GM12878 (cell line): ENCODE data around the gene TSEN54. TPM values are rescaled to one million over a fixed set of nuclear protein-coding genes. Genes with fewer than 3 reads are reported as not detected.

Experiments
- ATAC-seq: fragments of 200-7000 bp; cut with Tn5 transposase; 3 replicates; pipeline ENCODE4 v1.9.1; 2020; ENCODE audit warnings: mild to moderate bottlenecking, moderate library complexity
- BruUV-seq: library from RNA; stranded (reverse); fragments of 400-500 nt; replicated peaks from 2 replicates; lab custom pipeline; 2021; lab: Mats Ljungman, UMichigan
- CTCF ChIA-PET: fragments of 300-600 bp; sonication (Branson Sonifier 250); formaldehyde crosslinking; extraction: SDS; loops from one replicate; lab custom pipeline; 2021; ENCODE audit warnings: inconsistent platforms; lab: Yijun Ruan, JAX
- POLR2A ChIA-PET: fragments of 350-600 bp; formaldehyde crosslinking; extraction: SDS; loops from one replicate; lab custom pipeline; 2021; ENCODE audit warnings: inconsistent platforms; lab: Charles Lee
- RAD21 ChIA-PET: fragments of 300-600 bp; sonication (Branson Sonifier 250); formaldehyde crosslinking; loops from one replicate; lab custom pipeline; 2023; ENCODE audit warnings: antibody characterized with exemption; ENCODE audit not compliant: unreplicated experiment; lab: Charles Lee
- SMC1A ChIA-PET: fragments of 300-600 bp; sonication (Branson Sonifier 250); formaldehyde crosslinking; loops from one replicate; lab custom pipeline; 2023; ENCODE audit not compliant: unreplicated experiment, uncharacterized antibody; lab: Charles Lee
- DNase-seq: peaks from one replicate; pipeline ENCODE4 v3.0.0-alpha.2; 2011; ENCODE audit warnings: low read depth, low spot score
- FAIRE-seq: peaks from 3 replicates; lab custom pipeline; 2011; peaks lifted over from hg19 to GRCh38; lab: Jason Lieb, UNC
- H2AFZ ChIP-seq: 2 replicates; pipeline ENCODE4 v1.6.0; 2011; ENCODE audit warnings: low read depth, low read length, control low read depth; ENCODE audit not compliant: control insufficient read depth
- H3K27ac ChIP-seq: 2 replicates; pipeline ENCODE4 v1.5.1; 2011; ENCODE audit warnings: control low read depth; ENCODE audit not compliant: control insufficient read depth, insufficient read depth
- H3K27me3 ChIP-seq, 2 experiments: replicated peaks in 1 of 2; 2 replicates each; pipeline versions ENCODE4 v1.6.0 to v1.6.1; 2011; ENCODE audit warnings: low read length in 1 of 2; ENCODE audit not compliant: control insufficient read depth in 2 of 2, insufficient read depth in 2 of 2
- H3K36me3 ChIP-seq, 2 experiments: 2 replicates each; pipeline ENCODE4 v1.5.1; 2011; ENCODE audit warnings: low read length in 1 of 2; ENCODE audit not compliant: control insufficient read depth in 2 of 2, insufficient read depth in 2 of 2
- H3K4me1 ChIP-seq: 2 replicates; pipeline ENCODE4 v1.6.1; 2011; ENCODE audit warnings: mild to moderate bottlenecking, low read length, moderate library complexity, mixed read lengths; ENCODE audit not compliant: control insufficient read depth, insufficient read depth
- H3K4me2 ChIP-seq: 2 replicates; pipeline ENCODE4 v1.6.0; 2011; ENCODE audit warnings: control low read depth; ENCODE audit not compliant: control insufficient read depth, insufficient read depth
- H3K4me3 ChIP-seq: fragments of 200-600 bp; sonication (generic); 2 replicates; pipeline ENCODE4 v1.5.1; 2016
- H3K79me2 ChIP-seq: 2 replicates; pipeline ENCODE4 v1.6.0; 2011; ENCODE audit warnings: low read length; ENCODE audit not compliant: control insufficient read depth, insufficient read depth
- H3K9ac ChIP-seq: 2 replicates; pipeline ENCODE4 v1.8.0; 2011; ENCODE audit warnings: low read length, control low read depth, mixed read lengths; ENCODE audit not compliant: control insufficient read depth, insufficient read depth
- H3K9me3 ChIP-seq: replicated peaks from 3 replicates; pipeline ENCODE4 v1.5.1; 2011; ENCODE audit warnings: mild to moderate bottlenecking, low read length; ENCODE audit not compliant: control insufficient read depth, insufficient read depth
- H4K20me1 ChIP-seq: 2 replicates; pipeline ENCODE4 v1.6.0; 2011; ENCODE audit not compliant: control insufficient read depth, insufficient read depth
- ASH2L ChIP-seq: fragments of 300-600, 200-600 bp; sonication (generic); IDR thresholded peaks from 2 replicates; pipeline ENCODE4 v1.6.1; 2017; ENCODE audit warnings: low read depth, mild to moderate bottlenecking, borderline replicate concordance
- CBFB ChIP-seq: IDR thresholded peaks from 2 replicates; pipeline ENCODE4 v1.6.1; 2016; ENCODE audit warnings: antibody characterized with exemption, low read depth
- CREB1 ChIP-seq: IDR thresholded peaks from 2 replicates; pipeline ENCODE4 v1.6.1; 2012; ENCODE audit warnings: low read depth, mild to moderate bottlenecking, inconsistent platforms
- CUX1 ChIP-seq: IDR thresholded peaks from 2 replicates; pipeline ENCODE4 v1.6.1; 2012; ENCODE audit warnings: improper control_type of control experiment, low read depth, low read length; ENCODE audit not compliant: insufficient replicate concordance
- GATAD2B ChIP-seq: fragments of 450-650 bp; conservative IDR thresholded peaks from 2 replicates; pipeline ENCODE4 v1.6.1; 2017; ENCODE audit warnings: low read depth, mild to moderate bottlenecking, moderate library complexity
- NR2F1 ChIP-seq: fragments of 450-650 bp; conservative IDR thresholded peaks from 2 replicates; pipeline ENCODE4 v1.6.1; 2017; ENCODE audit warnings: mild to moderate bottlenecking
- POU2F2 ChIP-seq: IDR thresholded peaks from 3 replicates; pipeline ENCODE4 v1.6.1; 2011; ENCODE audit warnings: low read depth, mild to moderate bottlenecking, low read length, borderline replicate concordance
- RELA ChIP-seq: fragments of 450-650 bp; IDR thresholded peaks from 2 replicates; pipeline ENCODE4 v1.8.0; 2014; ENCODE audit warnings: borderline replicate concordance; ENCODE audit not compliant: partially characterized antibody
- SMAD1 ChIP-seq: fragments of 450-650 bp; IDR thresholded peaks from 2 replicates; pipeline ENCODE4 v1.6.1; 2018; ENCODE audit warnings: mild to moderate bottlenecking, low read depth; ENCODE audit not compliant: partially characterized antibody
- SREBF1 ChIP-seq: IDR thresholded peaks from 2 replicates; pipeline ENCODE4 v1.6.1; 2012; ENCODE audit warnings: mild to moderate bottlenecking, low read length
- SUPT20H ChIP-seq: IDR thresholded peaks from 2 replicates; pipeline ENCODE4 v1.6.1; 2011; ENCODE audit warnings: low read depth, mild to moderate bottlenecking, low read length, moderate library complexity, borderline replicate concordance; ENCODE audit not compliant: control insufficient read depth
- ZNF207 ChIP-seq: fragments of 450-650 bp; IDR thresholded peaks from 2 replicates; pipeline ENCODE4 v1.6.1; 2014; ENCODE audit warnings: antibody characterized with exemption, mild to moderate bottlenecking, borderline replicate concordance
- WGBS: methylation state at CpG from one replicate; pipeline ENCODE4 v1.1.6; 2016; ENCODE audit warnings: low lambda C conversion rate; ENCODE audit not compliant: insufficient replicate concordance, insufficient coverage; ENCODE audit errors: missing lambda C conversion rate; 5-methylcytosine and 5-hydroxymethylcytosine counted together
- in situ Hi-C: fragments of 300-500 bp; cut with MboI; formaldehyde crosslinking; loops from 9 replicates; pipeline ENCODE4 v1.14.3; 2018; ENCODE audit warnings: mixed read lengths
- intact Hi-C: fragments of 100-400 bp; cut with micrococcal nuclease; formaldehyde crosslinking; loops from one replicate; pipeline ENCODE4 v1.14.2; 2022; ENCODE audit not compliant: unreplicated experiment
- polyA plus RNA-seq, 11 experiments: library from polyadenylated mRNA; depleted of rRNA in 4 of 11; unstranded in 6 of 11; stranded (reverse) in 5 of 11; fragments of >200 nt; fragmentation: Nextera tagmentation in 4 of 11; fragmentation: Illumina TruSeq in 1 of 11; extraction: Ambion mirVana in 4 of 11; extraction: Trizol in 1 of 11; gene quantifications; 1 replicate in 1 of 11; 2 replicates in 10 of 11; pipeline versions ENCODE4 v1.2.1 to v1.2.3, GENCODE V29; 2011 to 2016; ENCODE audit warnings: inconsistent platforms in 2 of 11, missing spikeins in 2 of 11, low read depth in 1 of 11
- total RNA-seq, 4 experiments: library from RNA; depleted of rRNA in 3 of 4; stranded (reverse); fragments of >200 nt in 3 of 4; fragmentation: Illumina TruSeq in 1 of 4; extraction: Trizol in 1 of 4; gene quantifications; 2 replicates each; pipeline versions ENCODE4 v1.2.1 to v1.2.3, GENCODE V29; 2013 to 2021

TSEN54 gene
- total and polyA plus RNA-seq, 10 of the 15 experiments (the other 5 are each of a cell fraction or from before 2014, with no cell fraction given): 7.1 to 48.0 (median 41.1) TPM

GRCh38 chr17:75521290-75521689, 5.0 kb downstream of the TSEN54 start:
- H2AFZ ChIP-seq: no peak overlapping the region
- H3K36me3 ChIP-seq: peaks cover 0 to 2% of the 10 kb centered on the region in 2 experiments; a peak in 3 of 4 replicates
- H3K9ac ChIP-seq: no peak overlapping the region
- peaks cover 23% of the 10 kb centered on the region for H3K4me1 ChIP-seq
- ChIA-PET RAD21 (no interaction called here), POLR2A (interaction anchor here (0.6 kb wide), 1 partner anchor 92 kb away, joined by 3 read pairs; no protein-coding TSS in a partner anchor), SMC1A (no interaction called here), CTCF (no interaction called here)
- FAIRE-seq (no peak), ATAC-seq (no peak), DNase-seq (no peak)
- in situ Hi-C loops: no loop called here
- no peak overlapping the region for H3K4me2 ChIP-seq
- 0 out of 4 replicates have a peak, but pooled peaks cover 0 to 3% of the 10 kb centered on the region in 2 experiments for H3K27me3 ChIP-seq
- no peaks in the 10 kb centered on the region for H3K9me3 ChIP-seq
- no TSS peak for BruUV-seq
- H4K20me1 ChIP-seq: no peaks in the 10 kb centered on the region
- H3K4me3 ChIP-seq: no peak overlapping the region
- TF ChIP-seq ASH2L: no peak
- no peak for TF ChIP-seq CBFB
- TF ChIP-seq POU2F2: no peak
- no peak for TF ChIP-seq SMAD1
- TF ChIP-seq CUX1: no peak
- no peak for TF ChIP-seq NR2F1
- no peak for TF ChIP-seq SUPT20H
- no peak for TF ChIP-seq ZNF207
- TF ChIP-seq SREBF1: no peak
- no peak for TF ChIP-seq CREB1
- no peak for TF ChIP-seq RELA
- TF ChIP-seq GATAD2B: no peak
- no peak overlapping the region for H3K27ac ChIP-seq
- intact Hi-C loops: no loop called here
- WGBS: 95% methylated on average over 8 of the region's 8 CpGs
- peaks cover 14% of the 10 kb centered on the region for H3K79me2 ChIP-seq
